ENCODE data around the gene MDFI. TPM values are rescaled to one million over a fixed set of nuclear protein-coding genes. Genes with fewer than 3 reads are reported as not detected.

MDFI gene
- total and polyA plus RNA-seq, 2 experiments from 2014 or later = 2.8 to 51.4 TPM

- Histone ChIP-seq H3K9me2 (ENCODE audit: insufficient read depth) (no peaks in the 10 kb centered on the region), H3K4me3 (no peak overlapping the region), H3K4me1 (ENCODE audit: insufficient read depth) (peaks cover 28% of the 10 kb centered on the region), H3K36me3 (ENCODE audit: insufficient read depth) (no peaks in the 10 kb centered on the region), H3K27me3 (ENCODE audit: insufficient read depth) (peaks cover 12% of the 10 kb centered on the region; the same call in 1 of the 2 replicates), H3K27ac (ENCODE audit: low read depth) (no peak overlapping the region; the same call in 1 of the 2 replicates), H3F3A (replicated peaks; ENCODE audit: low read depth) (no peaks in the 10 kb centered on the region), H4K20me1 (replicated peaks; ENCODE audit: insufficient read depth) (no peaks in the 10 kb centered on the region), H2AFZ (no peak overlapping the region), H3K4me2 (peak overlapping the region; percentile 60), H3K79me2 (replicated peaks; ENCODE audit: insufficient read depth) (no peaks in the 10 kb centered on the region)
- peak; percentile 84 for ATAC-seq
- Mint-ChIP-seq H3K4me1 (peaks cover 39% of the 10 kb centered on the region), H3K27me3 (ENCODE audit: insufficient read depth, low read depth, poor library complexity) (peaks cover 14% of the 10 kb centered on the region), H3K4me3 (no peak overlapping the region; the same call in 2 of the 3 replicates), H3K27ac (no peak overlapping the region), H3K36me3 (ENCODE audit: low read depth) (no peaks in the 10 kb centered on the region), H3K9me3 (no peaks in the 10 kb centered on the region)
- TF ChIP-seq CTCF (conservative IDR thresholded peaks at IDR 0.05; ENCODE audit: low read depth in 2 of 2) = peak; percentile 87 to 96
- 0 out of 2 replicates have a peak, but pooled peaks have one; percentile 22 for TF ChIP-seq CREB1 (CRISPR knock-in tag; IDR thresholded peaks at IDR 0.05; ENCODE audit: low read depth)
- TF ChIP-seq STAT1 (IDR thresholded peaks at IDR 0.05; ENCODE audit: unreplicated experiment) = no peak
- TF ChIP-seq ZNF331 (CRISPR knock-in tag; IDR thresholded peaks at IDR 0.05; ENCODE audit: low read depth) = no peak
- no peak for TF ChIP-seq REST (IDR thresholded peaks at IDR 0.05; ENCODE audit: unreplicated experiment)
- peak; percentile 98 for DNase-seq (ENCODE audit: low spot score)
Measured at GRCh38 chr6:41682056-41682477, 43.8 kb downstream of the MDFI start.

GRCh38 chr6:41682497-41683272, 44.4 kb downstream of the MDFI start:
- ATAC-seq = peak; percentile 2
- TF ChIP-seq EZH2 (IDR thresholded peaks at IDR 0.05; ENCODE audit: low read depth, unreplicated experiment) = no peak
- TF ChIP-seq STAT1 (IDR thresholded peaks at IDR 0.05; ENCODE audit: unreplicated experiment) = no peak
- TF ChIP-seq CREB1 (CRISPR knock-in tag; IDR thresholded peaks at IDR 0.05; ENCODE audit: low read depth) = no peak
- TF ChIP-seq NANOG (IDR thresholded peaks at IDR 0.05; ENCODE audit: borderline replicate concordance) = no peak
- no peak for TF ChIP-seq ZNF462 (CRISPR knock-in tag; IDR thresholded peaks at IDR 0.05)

More at GRCh38 chr6:41682497-41683272, 44.4 kb downstream of the MDFI start:
- Mint-ChIP-seq H3K27me3 (ENCODE audit: insufficient read depth, low read depth, poor library complexity) (peaks cover 15% of the 10 kb centered on the region), H3K4me1 (peaks cover 40% of the 10 kb centered on the region), H3K4me3 (peak overlapping the region; percentile 21; the same call in 1 of the 3 replicates), H3K27ac (no peak overlapping the region), H3K9me3 (no peaks in the 10 kb centered on the region), H3K36me3 (ENCODE audit: low read depth) (no peaks in the 10 kb centered on the region)
- H3K36me3 ChIP-seq (ENCODE audit: insufficient read depth) = no peaks in the 10 kb centered on the region
- H3K27me3 ChIP-seq (ENCODE audit: insufficient read depth) = peaks cover 12% of the 10 kb centered on the region; the same call in 1 of the 2 replicates
- DNase-seq (ENCODE audit: low spot score) = peak; percentile 38
- peaks cover 29% of the 10 kb centered on the region for H3K4me1 ChIP-seq (ENCODE audit: insufficient read depth)
- H3F3A ChIP-seq (replicated peaks; ENCODE audit: low read depth) = no peaks in the 10 kb centered on the region
- peak overlapping the region; percentile 93 for H3K4me2 ChIP-seq
- no peaks in the 10 kb centered on the region for H3K79me2 ChIP-seq (replicated peaks; ENCODE audit: insufficient read depth)
- H3K4me3 ChIP-seq = peak overlapping the region; percentile 72
- no peaks in the 10 kb centered on the region for H3K9me2 ChIP-seq (ENCODE audit: insufficient read depth)
- peak overlapping the region; percentile 90 for H2AFZ ChIP-seq
- no peaks in the 10 kb centered on the region for H4K20me1 ChIP-seq (replicated peaks; ENCODE audit: insufficient read depth)
- H3K27ac ChIP-seq (ENCODE audit: low read depth) = no peak overlapping the region; the same call in 1 of the 2 replicates
